ENCODE data around the gene LARGE2.

The LARGE2 gene

GRCh38 chr11:45941285-45941684 lies 18.8 kb downstream of the LARGE2 start:
- Histone ChIP-seq H3K4me3 (ENCODE audit: low read depth in 1 of 2, low read length in 1 of 2) (no peak overlapping the region), H3K27ac (no peak overlapping the region), H3K27me3 (no peaks in the 10 kb centered on the region), H3K4me1 (ENCODE audit: control insufficient read depth in 1 of 2, insufficient read depth in 1 of 2, low read depth in 1 of 2, low read length in 1 of 2) (no peaks in the 10 kb centered on the region), H3K36me3 (peaks cover 90% of the 10 kb centered on the region), H3K9me3 (no peaks in the 10 kb centered on the region)
- TF ChIP-seq CTCF (IDR thresholded peaks at IDR 0.05): no peak

- H3K27ac ChIP-seq: no peak overlapping the region
- H3K4me3 ChIP-seq (ENCODE audit: low read depth in 1 of 2, low read length in 1 of 2): no peak overlapping the region
- peaks cover 90% of the 10 kb centered on the region for H3K36me3 ChIP-seq
- H3K27me3 ChIP-seq: no peaks in the 10 kb centered on the region
- no peaks in the 10 kb centered on the region for H3K4me1 ChIP-seq (ENCODE audit: control insufficient read depth in 1 of 2, insufficient read depth in 1 of 2, low read depth in 1 of 2, low read length in 1 of 2)
- no peaks in the 10 kb centered on the region for H3K9me3 ChIP-seq
- TF ChIP-seq CTCF (IDR thresholded peaks at IDR 0.05): no peak
Measured at GRCh38 chr11:45942381-45942780, 19.9 kb downstream of the LARGE2 start.

GRCh38 chr11:45945397-45945999 lies 23.0 kb downstream of the LARGE2 start:
- Histone ChIP-seq H3K9me3 (no peaks in the 10 kb centered on the region), H3K4me3 (ENCODE audit: low read depth in 1 of 2, low read length in 1 of 2) (no peak overlapping the region), H3K4me1 (ENCODE audit: control insufficient read depth in 1 of 2, insufficient read depth in 1 of 2, low read depth in 1 of 2, low read length in 1 of 2) (no peaks in the 10 kb centered on the region), H3K27me3 (no peaks in the 10 kb centered on the region), H3K36me3 (peaks cover 99% of the 10 kb centered on the region), H3K27ac (no peak overlapping the region)
- TF ChIP-seq CTCF (IDR thresholded peaks at IDR 0.05): no peak

GRCh38 chr11:45947885-45948284 lies 25.4 kb downstream of the LARGE2 start:
- peaks cover 98% of the 10 kb centered on the region for H3K36me3 ChIP-seq
- TF ChIP-seq CTCF (IDR thresholded peaks at IDR 0.05): no peak
- no peak overlapping the region for H3K4me3 ChIP-seq (ENCODE audit: low read depth in 1 of 2, low read length in 1 of 2)
- H3K27me3 ChIP-seq: no peaks in the 10 kb centered on the region
- H3K4me1 ChIP-seq (ENCODE audit: control insufficient read depth in 1 of 2, insufficient read depth in 1 of 2, low read depth in 1 of 2, low read length in 1 of 2): no peaks in the 10 kb centered on the region
- H3K27ac ChIP-seq: no peak overlapping the region
- H3K9me3 ChIP-seq: no peaks in the 10 kb centered on the region

GRCh38 chr11:45948356-45948755 lies 25.9 kb downstream of the LARGE2 start:
- H3K36me3 ChIP-seq: peaks cover 99% of the 10 kb centered on the region

More at GRCh38 chr11:45948356-45948755, 25.9 kb downstream of the LARGE2 start:
- Histone ChIP-seq H3K4me3 (ENCODE audit: low read depth in 1 of 2, low read length in 1 of 2) (no peak overlapping the region), H3K4me1 (ENCODE audit: control insufficient read depth in 1 of 2, insufficient read depth in 1 of 2, low read depth in 1 of 2, low read length in 1 of 2) (no peaks in the 10 kb centered on the region), H3K27me3 (no peaks in the 10 kb centered on the region), H3K9me3 (no peaks in the 10 kb centered on the region), H3K27ac (no peak overlapping the region)
- no peak for TF ChIP-seq CTCF (IDR thresholded peaks at IDR 0.05)

Data from neutrophil (primary cell).